SK-N-SH (cell line): ENCODE results near the gene CAMK2D. TPM values are rescaled to one million over a fixed set of nuclear protein-coding genes. Genes with fewer than 3 reads are reported as not detected.

Experiments
- CTCF ChIA-PET: fragments of 300-600, 350-600 bp; formaldehyde crosslinking; extraction: SDS; loops from one replicate; lab custom pipeline; 2021; lab: Yijun Ruan, JAX
- POLR2A ChIA-PET: fragments of 350-600 bp; sonication (Branson Sonifier 250); formaldehyde crosslinking; extraction: SDS; loops from one replicate; lab custom pipeline; 2020; ENCODE audit warnings: antibody characterized with exemption, inconsistent platforms; lab: Yijun Ruan, JAX
- DNase-seq: peaks from one replicate; pipeline ENCODE4 v3.0.0; 2012
- H2AFZ ChIP-seq: fragments of 200-600 bp; sonication (generic); 2 replicates; pipeline ENCODE4 v1.8.1; 2016; ENCODE audit warnings: antibody characterized with exemption, mild to moderate bottlenecking, low read depth
- H3F3A ChIP-seq: fragments of 200-600 bp; sonication (generic); replicated peaks from 2 replicates; pipeline ENCODE3; 2016; ENCODE audit warnings: antibody characterized with exemption, mild to moderate bottlenecking; ENCODE audit not compliant: insufficient read depth
- H3K27ac ChIP-seq, 2 experiments: fragments of 200-500 bp in 1 of 2; fragments of 200-600 bp in 1 of 2; sonication (Bioruptor generic) in 1 of 2; sonication (generic), shearing (Covaris generic) in 1 of 2; 2 replicates each; pipeline versions ENCODE4 v1.5.1 to v1.6.1; 2014 to 2016; ENCODE audit warnings: low read depth in 2 of 2, inconsistent platforms in 1 of 2, low read length in 1 of 2, mild to moderate bottlenecking in 1 of 2, mixed read lengths in 1 of 2
- H3K27me3 ChIP-seq: fragments of 200-600 bp; sonication (generic), shearing (Covaris generic); 2 replicates; pipeline ENCODE4 v1.6.1; 2016; ENCODE audit warnings: mixed run types; ENCODE audit not compliant: insufficient read depth
- H3K36me3 ChIP-seq, 2 experiments: fragments of 200-500 bp in 1 of 2; fragments of 200-600 bp in 1 of 2; sonication (Bioruptor generic) in 1 of 2; sonication (generic) in 1 of 2; replicated peaks in 1 of 2; 2 replicates each; pipeline versions ENCODE3 to v1.5.1; 2014 to 2016; ENCODE audit warnings: low read length in 1 of 2, mild to moderate bottlenecking in 1 of 2; ENCODE audit not compliant: insufficient read depth in 2 of 2, control insufficient read depth in 1 of 2
- H3K4me1 ChIP-seq, 2 experiments: fragments of 200-500 bp in 1 of 2; fragments of 200-600 bp in 1 of 2; sonication (Bioruptor generic) in 1 of 2; sonication (generic), shearing (Covaris generic) in 1 of 2; 2 replicates each; pipeline versions ENCODE4 v1.5.1 to v1.6.1; 2014 to 2016; ENCODE audit warnings: low read depth in 1 of 2, low read length in 1 of 2, mixed run types in 1 of 2; ENCODE audit not compliant: insufficient read depth in 2 of 2, control insufficient read depth in 1 of 2
- H3K4me2 ChIP-seq: fragments of 200-600 bp; sonication (generic), shearing (Covaris generic); 2 replicates; pipeline ENCODE4 v1.6.1; 2017; ENCODE audit warnings: mixed run types
- H3K4me3 ChIP-seq, 2 experiments: fragments of 200-500 bp in 1 of 2; fragments of 200-600 bp in 1 of 2; sonication (Bioruptor generic) in 1 of 2; sonication (generic), shearing (Covaris generic) in 1 of 2; 2 replicates each; pipeline versions ENCODE4 v1.5.1 to v1.8.1; 2014 to 2016; ENCODE audit warnings: low read depth in 2 of 2, inconsistent platforms in 1 of 2, low read length in 1 of 2, mild to moderate bottlenecking in 1 of 2, mixed read lengths in 1 of 2, moderate library complexity in 1 of 2
- H3K79me2 ChIP-seq: fragments of 200-600 bp; sonication (generic); 2 replicates; pipeline ENCODE4 v1.8.1; 2017; ENCODE audit warnings: mild to moderate bottlenecking; ENCODE audit not compliant: insufficient read depth
- H3K9ac ChIP-seq: fragments of 200-600 bp; sonication (generic); 2 replicates; pipeline ENCODE4 v1.6.1; 2017; ENCODE audit warnings: mixed run types
- H3K9me2 ChIP-seq: fragments of 200-600 bp; sonication (generic); 2 replicates; pipeline ENCODE4 v1.6.1; 2017; ENCODE audit warnings: mixed run types
- H3K9me3 ChIP-seq: fragments of 200-600 bp; sonication (generic); 2 replicates; pipeline ENCODE4 v1.6.1; 2017; ENCODE audit warnings: mixed run types, mild to moderate bottlenecking, moderate library complexity
- H4K20me1 ChIP-seq: fragments of 200-600 bp; sonication (generic); 2 replicates; pipeline ENCODE4 v1.6.1; 2017; ENCODE audit warnings: mild to moderate bottlenecking, mixed run types; ENCODE audit not compliant: insufficient read depth
- CHD2 ChIP-seq: fragments of 150-350 bp; IDR thresholded peaks from 2 replicates; pipeline ENCODE4 v1.6.1; 2018; ENCODE audit warnings: low read length; ENCODE audit not compliant: partially characterized antibody
- ELF1 ChIP-seq: IDR thresholded peaks from 2 replicates; pipeline ENCODE4 v1.4.0; 2012
- EP300 ChIP-seq, 2 experiments: IDR thresholded peaks; 2 replicates each; pipeline versions ENCODE4 v1.4.0 to v1.6.1; 2012; ENCODE audit warnings: borderline replicate concordance in 1 of 2, low read depth in 1 of 2, low read length in 1 of 2
- FOSL2 ChIP-seq: IDR thresholded peaks from 2 replicates; pipeline ENCODE4 v1.4.0; 2012; ENCODE audit warnings: low read depth, mild to moderate bottlenecking, moderate library complexity, borderline replicate concordance
- FOXJ3 ChIP-seq: sonication (generic); formaldehyde crosslinking; IDR thresholded peaks from 2 replicates; pipeline ENCODE4 v1.5.1; 2020; ENCODE audit warnings: mild to moderate bottlenecking, missing genetic modification reagents
- FOXM1 ChIP-seq: IDR thresholded peaks from 2 replicates; pipeline ENCODE4 v1.4.0; 2012; ENCODE audit warnings: low read depth, mild to moderate bottlenecking
- GABPA ChIP-seq: IDR thresholded peaks from 2 replicates; pipeline ENCODE4 v1.4.0; 2012; ENCODE audit warnings: low read depth, mild to moderate bottlenecking
- IRF3 ChIP-seq: fragments of 150-350 bp; IDR thresholded peaks from 2 replicates; pipeline ENCODE4 v1.6.1; 2016; ENCODE audit warnings: mild to moderate bottlenecking, low read depth, low read length
- JUND ChIP-seq: IDR thresholded peaks from 2 replicates; pipeline ENCODE4 v1.4.0; 2012
- MEF2A ChIP-seq: IDR thresholded peaks from 2 replicates; pipeline ENCODE4 v1.4.0; 2012; ENCODE audit warnings: low read depth, borderline replicate concordance
- MXI1 ChIP-seq: IDR thresholded peaks from 2 replicates; pipeline ENCODE4 v1.6.1; 2012; ENCODE audit warnings: mild to moderate bottlenecking, low read depth, low read length, improper control_type of control experiment
- NFIC ChIP-seq: IDR thresholded peaks from 2 replicates; pipeline ENCODE4 v1.4.0; 2012; ENCODE audit warnings: borderline replicate concordance
- NRF1 ChIP-seq: IDR thresholded peaks from 2 replicates; pipeline ENCODE4 v1.6.1; 2012; ENCODE audit warnings: low read depth, mild to moderate bottlenecking, low read length
- RCOR1 ChIP-seq: fragments of 150-350 bp; IDR thresholded peaks from 2 replicates; pipeline ENCODE4 v1.6.1; 2017; ENCODE audit warnings: antibody characterized with exemption, low read length
- RXRA ChIP-seq: IDR thresholded peaks from 2 replicates; pipeline ENCODE4 v1.4.0; 2012; ENCODE audit warnings: low read depth, mild to moderate bottlenecking, borderline replicate concordance
- SIN3A ChIP-seq: IDR thresholded peaks from 2 replicates; pipeline ENCODE4 v1.6.1; 2012; ENCODE audit warnings: low read depth, mild to moderate bottlenecking, low read length, moderate library complexity, borderline replicate concordance
- SMC3 ChIP-seq: IDR thresholded peaks from 2 replicates; pipeline ENCODE4 v1.6.1; 2012; ENCODE audit warnings: low read depth, low read length, improper control_type of control experiment
- TAF1 ChIP-seq: IDR thresholded peaks from 2 replicates; pipeline ENCODE4 v1.6.1; 2012; ENCODE audit warnings: low read depth, mild to moderate bottlenecking, low read length, moderate library complexity, borderline replicate concordance
- TCF12 ChIP-seq: IDR thresholded peaks from 2 replicates; pipeline ENCODE4 v1.4.0; 2012
- USF1 ChIP-seq: IDR thresholded peaks from 2 replicates; pipeline ENCODE4 v1.4.0; 2012; ENCODE audit warnings: low read depth, borderline replicate concordance
- ZBTB33 ChIP-seq: IDR thresholded peaks from 2 replicates; pipeline ENCODE4 v1.4.0; 2012; ENCODE audit warnings: low read depth, borderline replicate concordance
- WGBS: methylation state at CpG from one replicate; pipeline ENCODE4 v1.1.6; 2017; ENCODE audit warnings: low lambda C conversion rate; 5-methylcytosine and 5-hydroxymethylcytosine counted together
- polyA plus RNA-seq, 3 experiments: library from polyadenylated mRNA; depleted of rRNA; stranded (reverse); fragments of >200 nt; gene quantifications; 2 replicates each; pipeline ENCODE4 v1.2.3, GENCODE V29; 2012
- TF ChIP-seq, protein P1 (sequence below): IDR thresholded peaks from 2 replicates; pipeline ENCODE4; 2012
- TF ChIP-seq, protein P2 (sequence below): IDR thresholded peaks from 2 replicates; pipeline ENCODE4 v1.4.0; 2012; ENCODE audit warnings: low read depth
- TF ChIP-seq, protein P3 (sequence below): fragments of 150-350 bp; IDR thresholded peaks from 2 replicates; pipeline ENCODE4 v1.6.1; 2017; ENCODE audit warnings: antibody characterized with exemption, low read length, low read depth, borderline replicate concordance

Gene CAMK2D
- polyA plus RNA-seq, 1 of the 3 experiments (the other 2 are of a cell fraction): 17.0 TPM

DNA sequence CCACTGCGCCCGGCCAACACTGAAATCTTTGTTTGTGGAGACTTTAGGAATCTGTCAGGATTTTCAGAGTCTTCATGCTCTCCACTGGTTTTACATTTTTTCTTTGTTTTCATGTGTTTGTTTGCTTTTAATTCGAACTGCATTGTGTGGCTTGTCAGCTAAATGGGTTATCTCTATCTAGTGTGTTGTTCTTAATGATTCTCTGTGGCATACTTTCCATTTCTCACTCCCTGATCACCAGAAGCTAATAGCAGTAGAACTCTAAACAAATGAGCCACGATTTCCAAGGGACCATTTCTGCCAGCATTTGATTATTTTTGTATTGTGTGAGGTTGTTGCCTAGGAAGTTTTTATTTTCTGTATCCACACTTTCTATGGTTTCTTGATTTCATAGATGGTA lies 352.4 kb downstream of the CAMK2D start:
- no peak overlapping the region for H2AFZ ChIP-seq
- POLR2A ChIA-PET: no interaction called here
- no peaks in the 10 kb centered on the region for H4K20me1 ChIP-seq
- CTCF ChIA-PET: interaction anchor here (7.1 kb wide), 1 partner anchor 14 kb away, joined by 35 read pairs; no protein-coding TSS in a partner anchor
- no peaks in the 10 kb centered on the region for H3K36me3 ChIP-seq
- H3K79me2 ChIP-seq: no peaks in the 10 kb centered on the region
- no peaks in the 10 kb centered on the region for H3F3A ChIP-seq
- no peaks in the 10 kb centered on the region for H3K4me1 ChIP-seq
- no peak for TF ChIP-seq GABPA
- no peak for TF ChIP-seq FOXJ3 (CRISPR knock-in tag)
- TF ChIP-seq, protein P1, sequence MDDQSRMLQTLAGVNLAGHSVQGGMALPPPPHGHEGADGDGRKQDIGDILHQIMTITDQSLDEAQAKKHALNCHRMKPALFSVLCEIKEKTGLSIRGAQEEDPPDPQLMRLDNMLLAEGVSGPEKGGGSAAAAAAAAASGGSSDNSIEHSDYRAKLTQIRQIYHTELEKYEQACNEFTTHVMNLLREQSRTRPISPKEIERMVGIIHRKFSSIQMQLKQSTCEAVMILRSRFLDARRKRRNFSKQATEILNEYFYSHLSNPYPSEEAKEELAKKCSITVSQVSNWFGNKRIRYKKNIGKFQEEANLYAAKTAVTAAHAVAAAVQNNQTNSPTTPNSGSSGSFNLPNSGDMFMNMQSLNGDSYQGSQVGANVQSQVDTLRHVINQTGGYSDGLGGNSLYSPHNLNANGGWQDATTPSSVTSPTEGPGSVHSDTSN: no peak
- TF ChIP-seq JUND: no peak
- TF ChIP-seq FOXM1: no peak
- no peak for TF ChIP-seq FOSL2
- no peak for TF ChIP-seq SMC3
- TF ChIP-seq MEF2A: no peak
- TF ChIP-seq ZBTB33: no peak
- no peak for TF ChIP-seq TCF12
- no peak for TF ChIP-seq RCOR1
- no peak for TF ChIP-seq CHD2
- TF ChIP-seq USF1: no peak
- TF ChIP-seq, protein P2, sequence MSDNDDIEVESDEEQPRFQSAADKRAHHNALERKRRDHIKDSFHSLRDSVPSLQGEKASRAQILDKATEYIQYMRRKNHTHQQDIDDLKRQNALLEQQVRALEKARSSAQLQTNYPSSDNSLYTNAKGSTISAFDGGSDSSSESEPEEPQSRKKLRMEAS: no peak
- no peak for TF ChIP-seq NRF1
- no peak for TF ChIP-seq ELF1
- 62% methylated on average over 4 of the region's 4 CpGs for WGBS
- no peak overlapping the region for H3K4me3 ChIP-seq
- no peak for DNase-seq
- no peaks in the 10 kb centered on the region for H3K27me3 ChIP-seq
- H3K9me3 ChIP-seq: no peaks in the 10 kb centered on the region
- no peak overlapping the region for H3K9ac ChIP-seq
- H3K9me2 ChIP-seq: no peaks in the 10 kb centered on the region
- no peak overlapping the region for H3K4me2 ChIP-seq
- H3K27ac ChIP-seq: no peak overlapping the region

DNA sequence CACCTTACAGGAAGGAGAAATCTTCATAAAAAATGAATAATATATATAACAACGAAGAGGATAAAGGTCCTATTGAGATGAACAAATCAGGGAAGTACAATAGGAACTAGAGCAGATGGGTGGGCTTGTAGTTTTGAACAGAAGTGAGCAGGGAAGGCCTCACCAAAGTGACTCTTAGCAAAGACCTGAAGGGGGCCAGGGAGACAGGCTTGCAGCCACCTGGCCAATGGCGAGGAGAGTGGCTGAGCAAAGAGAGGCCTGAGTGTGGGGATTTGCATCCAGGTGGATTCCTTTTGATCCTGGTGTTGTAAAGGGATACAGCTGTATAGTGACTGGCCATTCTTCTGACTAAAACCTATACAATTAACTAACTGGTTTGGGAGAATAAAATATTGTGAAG lies 354.1 kb downstream of the CAMK2D start:
- no peaks in the 10 kb centered on the region for H3K27me3 ChIP-seq
- H2AFZ ChIP-seq: no peak overlapping the region
- H3K9me3 ChIP-seq: no peaks in the 10 kb centered on the region
- H3K4me1 ChIP-seq: no peaks in the 10 kb centered on the region
- DNase-seq: no peak
- H3K4me2 ChIP-seq: no peak overlapping the region
- 81% methylated on average over 2 of the region's 2 CpGs for WGBS
- H3K36me3 ChIP-seq: no peaks in the 10 kb centered on the region
- H3F3A ChIP-seq: no peaks in the 10 kb centered on the region
- CTCF ChIA-PET: interaction anchor here (7.1 kb wide), 1 partner anchor 13 kb away, joined by 35 read pairs; no protein-coding TSS in a partner anchor
- H3K4me3 ChIP-seq: no peak overlapping the region
- H4K20me1 ChIP-seq: no peaks in the 10 kb centered on the region
- H3K9me2 ChIP-seq: no peaks in the 10 kb centered on the region
- POLR2A ChIA-PET: no interaction called here
- no peak overlapping the region for H3K27ac ChIP-seq
- no peaks in the 10 kb centered on the region for H3K79me2 ChIP-seq
- no peak overlapping the region for H3K9ac ChIP-seq
- no peak for TF ChIP-seq TCF12
- TF ChIP-seq MEF2A: no peak
- no peak for TF ChIP-seq RXRA
- no peak for TF ChIP-seq JUND
- no peak for TF ChIP-seq EP300 (IDR thresholded peaks at IDR 0.05; ENCODE audit: borderline replicate concordance in 1 of 2, low read depth in 1 of 2, low read length in 1 of 2)
- TF ChIP-seq NFIC: no peak
- TF ChIP-seq, protein P2: no peak
- TF ChIP-seq SIN3A: no peak
- no peak for TF ChIP-seq CHD2
- TF ChIP-seq, protein P3, sequence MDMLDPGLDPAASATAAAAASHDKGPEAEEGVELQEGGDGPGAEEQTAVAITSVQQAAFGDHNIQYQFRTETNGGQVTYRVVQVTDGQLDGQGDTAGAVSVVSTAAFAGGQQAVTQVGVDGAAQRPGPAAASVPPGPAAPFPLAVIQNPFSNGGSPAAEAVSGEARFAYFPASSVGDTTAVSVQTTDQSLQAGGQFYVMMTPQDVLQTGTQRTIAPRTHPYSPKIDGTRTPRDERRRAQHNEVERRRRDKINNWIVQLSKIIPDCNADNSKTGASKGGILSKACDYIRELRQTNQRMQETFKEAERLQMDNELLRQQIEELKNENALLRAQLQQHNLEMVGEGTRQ: no peak
- no peak for TF ChIP-seq TAF1
- no peak for TF ChIP-seq RCOR1
- TF ChIP-seq IRF3: no peak
- TF ChIP-seq MXI1: no peak
